Activated T-helper 17 cell treated with anti-CD3 and anti-CD28 coated beads, Interleukin-2, amount 50 U/mL, for 72 hours (primary cell): ENCODE results near the gene ASIC2. TPM values are rescaled to one million over a fixed set of nuclear protein-coding genes. Genes with fewer than 3 reads are reported as not detected.
A peak's percentile ranks its signal among the peaks of the same experiment; 100 is the strongest.

Experiments used
- ATAC-seq: fragments of 150-1000 bp; cut with Tn5 transposase; replicated peaks from 2 replicates; pipeline ENCODE4 v1.10.0; 2021; ENCODE audit warnings: mild to moderate bottlenecking, moderate library complexity
- H3K27ac Mint-ChIP-seq: one replicate; pipeline ENCODE4 v1.8.0; 2022; ENCODE audit warnings: mixed read lengths
- H3K27me3 Mint-ChIP-seq: one replicate; pipeline ENCODE4 v1.8.0; 2022; ENCODE audit warnings: mixed read lengths
- H3K36me3 Mint-ChIP-seq: one replicate; pipeline ENCODE4 v1.8.0; 2022; ENCODE audit warnings: low read depth, mild to moderate bottlenecking, mixed read lengths
- H3K4me1 Mint-ChIP-seq: one replicate; pipeline ENCODE4 v1.8.0; 2022; ENCODE audit warnings: mixed read lengths
- H3K4me3 Mint-ChIP-seq: one replicate; pipeline ENCODE4 v1.8.0; 2022; ENCODE audit warnings: mild to moderate bottlenecking, mixed read lengths
- H3K9me3 Mint-ChIP-seq: one replicate; pipeline ENCODE4 v1.8.0; 2022; ENCODE audit warnings: mixed read lengths
- total RNA-seq, 2 donors: library from RNA; stranded (reverse); gene quantifications; one replicate each; pipeline ENCODE4 v1.2.3, GENCODE V29; 2022

Gene ASIC2
- total RNA-seq, 2 donors from 2014 or later = not detected

DNA sequence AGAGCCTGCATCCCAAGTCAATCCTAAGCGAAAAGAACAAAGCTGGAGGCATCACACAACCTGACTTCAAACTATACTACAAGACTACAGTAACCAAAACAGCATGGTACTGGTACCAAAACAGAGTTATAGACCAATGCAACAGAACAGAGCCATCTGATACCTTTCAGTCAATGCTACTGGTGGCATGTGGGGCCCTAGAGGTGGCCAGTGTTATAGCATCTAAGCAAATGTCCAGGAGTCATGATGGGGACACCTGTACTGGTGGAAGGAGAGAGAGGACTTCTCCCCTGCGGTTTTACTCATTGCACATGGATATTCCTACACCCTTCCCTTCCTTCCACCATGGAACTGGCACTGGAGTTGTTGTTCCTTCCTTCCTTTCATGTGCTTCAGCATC is 6.0 kb upstream of the ASIC2 start:
- Mint-ChIP-seq H3K9me3 (peaks cover 3% of the 10 kb centered on the region), H3K4me1 (peaks cover 18% of the 10 kb centered on the region), H3K4me3 (no peak overlapping the region), H3K27ac (no peak overlapping the region), H3K36me3 (no peaks in the 10 kb centered on the region), H3K27me3 (peaks cover 33% of the 10 kb centered on the region)
- ATAC-seq = no peak

DNA sequence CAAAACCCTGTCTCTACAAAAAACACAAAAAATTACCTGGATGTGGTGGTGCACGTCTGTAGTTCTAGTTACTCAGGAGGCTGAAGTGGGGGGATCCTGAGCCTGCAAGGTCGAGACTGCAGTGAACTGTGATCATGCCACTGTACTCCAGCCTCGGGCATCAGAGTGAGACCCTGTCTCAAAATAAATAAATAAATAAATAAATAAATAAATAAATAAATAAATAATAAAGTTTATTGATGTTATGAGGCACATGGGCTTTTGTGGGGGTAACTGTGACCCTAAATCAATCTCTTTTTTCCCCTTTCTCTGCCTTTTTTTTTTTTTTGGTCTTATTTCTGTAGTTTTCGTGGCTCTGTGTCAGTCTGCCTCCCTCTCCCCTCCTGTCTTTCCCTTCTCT is 4.5 kb upstream of the ASIC2 start:
- Mint-ChIP-seq H3K4me3 (no peak overlapping the region), H3K4me1 (peaks cover 12% of the 10 kb centered on the region), H3K27ac (no peak overlapping the region), H3K9me3 (peaks cover 3% of the 10 kb centered on the region), H3K27me3 (peaks cover 38% of the 10 kb centered on the region), H3K36me3 (no peaks in the 10 kb centered on the region)
- no peak for ATAC-seq

DNA sequence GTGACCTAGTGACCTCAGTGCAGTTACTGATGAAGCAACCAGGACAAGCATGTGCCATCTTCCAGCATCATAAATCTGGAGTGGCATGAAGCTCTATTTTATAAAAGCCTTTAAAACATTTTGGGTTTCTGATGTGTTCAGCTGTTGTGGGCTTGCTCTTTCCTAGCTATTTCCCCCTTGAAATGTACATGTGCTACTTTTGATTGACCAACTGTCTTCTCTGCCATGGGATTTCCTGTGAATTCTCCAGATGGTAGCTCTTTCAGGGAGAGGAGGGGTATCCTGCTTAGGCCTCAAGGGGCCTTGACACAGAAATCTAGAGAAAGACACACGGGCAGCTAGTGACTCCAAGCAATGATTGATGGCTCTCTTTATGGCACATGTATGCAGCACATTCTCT is 1.9 kb upstream of the ASIC2 start:
- Mint-ChIP-seq H3K4me1 (peaks cover 7% of the 10 kb centered on the region), H3K36me3 (no peaks in the 10 kb centered on the region), H3K27ac (no peak overlapping the region), H3K9me3 (peaks cover 3% of the 10 kb centered on the region), H3K4me3 (no peak overlapping the region), H3K27me3 (peaks cover 44% of the 10 kb centered on the region)
- no peak for ATAC-seq

- H3K4me1 Mint-ChIP-seq = peaks cover 7% of the 10 kb centered on the region
- no peak overlapping the region for H3K27ac Mint-ChIP-seq
- no peaks in the 10 kb centered on the region for H3K9me3 Mint-ChIP-seq
- ATAC-seq = no peak
- H3K27me3 Mint-ChIP-seq = peaks cover 48% of the 10 kb centered on the region
- peak overlapping the region; percentile 27 for H3K4me3 Mint-ChIP-seq
- no peaks in the 10 kb centered on the region for H3K36me3 Mint-ChIP-seq
These were observed 704 bp downstream of the ASIC2 start for GRCh38 chr17:33292201-33292980.

- no peak for ATAC-seq
- H3K9me3 Mint-ChIP-seq = no peaks in the 10 kb centered on the region
- H3K27me3 Mint-ChIP-seq = peaks cover 48% of the 10 kb centered on the region
- peak overlapping the region; percentile 67 for H3K4me3 Mint-ChIP-seq
- no peak overlapping the region for H3K27ac Mint-ChIP-seq
- H3K36me3 Mint-ChIP-seq = no peaks in the 10 kb centered on the region
- H3K4me1 Mint-ChIP-seq = peaks cover 7% of the 10 kb centered on the region
These were observed 1.6 kb downstream of the ASIC2 start for GRCh38 chr17:33291248-33292200.

DNA sequence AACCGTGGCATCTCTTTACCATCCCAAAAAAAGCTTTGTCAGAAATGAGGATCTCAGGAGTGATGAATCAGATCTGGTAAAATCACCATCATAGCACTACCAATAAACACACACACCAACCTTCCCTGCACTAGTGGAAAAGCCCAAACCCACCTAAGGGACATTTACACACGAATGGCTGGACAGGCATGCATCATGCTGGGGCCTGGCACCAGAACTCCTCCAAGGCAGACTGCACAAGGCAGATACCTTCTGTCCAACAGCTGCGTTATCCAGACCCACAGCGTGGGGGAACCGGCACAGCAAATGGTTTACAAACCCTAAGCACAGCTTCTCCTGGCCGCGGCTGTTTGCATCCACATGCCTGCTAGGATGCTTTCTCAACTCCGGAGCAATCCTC is 2.8 kb downstream of the ASIC2 start:
- Mint-ChIP-seq H3K4me3 (no peak overlapping the region), H3K9me3 (no peaks in the 10 kb centered on the region), H3K36me3 (no peaks in the 10 kb centered on the region), H3K27ac (no peak overlapping the region), H3K27me3 (peaks cover 48% of the 10 kb centered on the region), H3K4me1 (peaks cover 7% of the 10 kb centered on the region)
- ATAC-seq = no peak

DNA sequence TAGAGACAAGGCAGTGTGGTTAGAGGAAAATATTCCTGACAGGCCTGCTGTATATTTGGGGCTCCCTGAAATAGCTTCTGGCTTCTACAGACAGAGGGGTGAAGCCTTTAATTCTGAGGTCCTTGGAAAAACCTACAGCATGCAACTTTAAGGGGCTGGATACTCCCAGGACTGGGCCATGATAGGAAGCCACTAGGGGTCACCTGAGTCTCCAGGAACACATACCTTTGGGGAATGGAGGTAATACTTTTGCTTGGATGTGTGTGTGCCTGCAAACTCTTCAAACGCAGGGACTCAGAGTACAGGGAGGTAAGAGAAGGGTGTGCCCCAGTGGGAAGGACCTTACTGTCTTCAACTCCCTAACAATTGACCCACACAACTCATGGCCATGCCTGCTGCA is 4.1 kb downstream of the ASIC2 start:
- no peaks in the 10 kb centered on the region for H3K9me3 Mint-ChIP-seq
- peaks cover 35% of the 10 kb centered on the region for H3K27me3 Mint-ChIP-seq
- no peak for ATAC-seq

DNA sequence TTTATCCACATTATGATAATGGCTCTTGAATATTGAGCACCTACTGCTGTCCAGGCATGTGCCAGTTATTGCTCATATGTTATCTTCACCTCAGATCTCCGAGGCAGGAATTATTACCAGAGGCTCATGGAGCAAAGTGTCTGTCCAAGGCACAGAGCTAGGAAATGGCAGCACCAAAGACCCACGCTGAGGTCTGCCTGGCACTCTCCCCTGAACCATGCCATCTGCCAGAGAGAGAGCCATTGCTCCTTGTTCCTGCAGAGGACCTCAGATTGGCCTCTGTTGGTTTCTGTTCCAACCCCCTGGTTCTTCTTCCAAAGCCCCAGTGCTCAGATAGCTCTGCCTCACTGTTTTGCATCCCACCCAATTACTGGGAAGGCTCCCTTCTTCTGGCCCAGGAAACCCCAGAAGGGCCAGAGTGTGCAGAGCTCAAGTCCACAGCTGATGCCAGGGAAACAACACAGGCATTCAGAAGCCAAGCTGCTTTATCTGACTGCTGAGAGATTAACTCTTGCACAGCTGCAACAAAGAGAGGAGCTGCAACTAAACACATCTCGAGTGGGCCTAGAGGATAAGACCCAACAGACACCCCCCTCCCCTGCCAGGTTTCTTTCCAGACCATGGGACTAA is 5.9 kb downstream of the ASIC2 start:
- H3K4me3 Mint-ChIP-seq = no peak overlapping the region
- H3K27ac Mint-ChIP-seq = no peak overlapping the region
- H3K9me3 Mint-ChIP-seq = no peaks in the 10 kb centered on the region
- ATAC-seq = no peak
- peaks cover 3% of the 10 kb centered on the region for H3K4me1 Mint-ChIP-seq
- H3K36me3 Mint-ChIP-seq = no peaks in the 10 kb centered on the region
- H3K27me3 Mint-ChIP-seq = peaks cover 28% of the 10 kb centered on the region

More for the DNA sequence above, 4.1 kb downstream of the ASIC2 start:
- H3K36me3 Mint-ChIP-seq = no peaks in the 10 kb centered on the region
- peaks cover 7% of the 10 kb centered on the region for H3K4me1 Mint-ChIP-seq
- no peak overlapping the region for H3K4me3 Mint-ChIP-seq
- no peak overlapping the region for H3K27ac Mint-ChIP-seq

DNA sequence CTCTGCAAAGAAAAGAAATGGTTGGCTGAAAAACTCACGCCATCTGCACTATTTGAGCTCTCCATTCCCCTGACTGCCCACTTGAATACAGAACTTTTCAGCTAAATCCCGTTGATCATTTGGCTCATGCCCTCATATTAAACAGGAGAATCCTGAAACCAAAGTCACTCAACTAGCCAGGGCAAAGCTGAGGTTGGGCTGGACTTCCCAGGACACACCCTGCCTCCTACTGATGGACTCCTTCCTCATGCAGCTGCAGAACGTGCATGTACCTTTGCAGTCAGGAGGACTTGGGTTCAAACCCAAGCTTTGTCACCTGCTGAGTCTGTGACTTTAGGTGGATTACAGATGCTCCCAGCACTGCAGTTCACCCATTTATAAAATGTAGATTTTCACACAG is 7.7 kb downstream of the ASIC2 start:
- no peaks in the 10 kb centered on the region for H3K36me3 Mint-ChIP-seq

DNA sequence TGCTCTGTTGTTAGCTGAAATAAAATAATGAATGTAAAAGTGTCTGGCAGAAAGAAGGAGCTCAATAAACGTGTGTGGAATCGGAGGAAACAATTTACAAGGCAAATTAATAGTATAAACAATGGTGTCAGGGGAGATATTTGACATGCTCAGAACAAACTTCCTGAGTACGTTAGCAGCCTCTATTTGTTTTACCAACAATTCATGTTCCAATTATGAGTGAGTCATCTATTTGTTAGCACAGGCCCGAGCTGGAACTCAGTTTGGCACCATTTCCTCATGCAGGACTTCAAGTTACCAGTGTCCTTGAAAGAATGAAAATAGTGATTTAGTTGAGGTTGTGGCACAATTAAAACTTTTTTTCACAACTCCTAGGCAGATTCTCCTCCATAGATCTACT is 9.1 kb downstream of the ASIC2 start:
- Mint-ChIP-seq H3K4me1 (no peaks in the 10 kb centered on the region), H3K4me3 (no peak overlapping the region), H3K36me3 (no peaks in the 10 kb centered on the region), H3K9me3 (no peaks in the 10 kb centered on the region), H3K27ac (no peak overlapping the region), H3K27me3 (peaks cover 15% of the 10 kb centered on the region)
- no peak for ATAC-seq

More for the DNA sequence above, 7.7 kb downstream of the ASIC2 start:
- Mint-ChIP-seq H3K27ac (no peak overlapping the region), H3K4me3 (no peak overlapping the region), H3K4me1 (no peaks in the 10 kb centered on the region), H3K27me3 (peaks cover 19% of the 10 kb centered on the region), H3K9me3 (no peaks in the 10 kb centered on the region)
- no peak for ATAC-seq

GRCh38 chr17:33280162-33280943 is 12.7 kb downstream of the ASIC2 start:
- no peak overlapping the region for H3K4me3 Mint-ChIP-seq
- H3K27ac Mint-ChIP-seq = no peak overlapping the region
- H3K9me3 Mint-ChIP-seq = no peaks in the 10 kb centered on the region
- H3K27me3 Mint-ChIP-seq = peaks cover 14% of the 10 kb centered on the region
- H3K36me3 Mint-ChIP-seq = no peaks in the 10 kb centered on the region
- ATAC-seq = no peak
- H3K4me1 Mint-ChIP-seq = no peaks in the 10 kb centered on the region

- Mint-ChIP-seq H3K27me3 (peaks cover 16% of the 10 kb centered on the region), H3K9me3 (no peaks in the 10 kb centered on the region), H3K4me3 (no peak overlapping the region), H3K4me1 (no peaks in the 10 kb centered on the region), H3K27ac (no peak overlapping the region), H3K36me3 (no peaks in the 10 kb centered on the region)
- no peak for ATAC-seq
These were observed 15.5 kb downstream of the ASIC2 start for GRCh38 chr17:33277436-33278100.

DNA sequence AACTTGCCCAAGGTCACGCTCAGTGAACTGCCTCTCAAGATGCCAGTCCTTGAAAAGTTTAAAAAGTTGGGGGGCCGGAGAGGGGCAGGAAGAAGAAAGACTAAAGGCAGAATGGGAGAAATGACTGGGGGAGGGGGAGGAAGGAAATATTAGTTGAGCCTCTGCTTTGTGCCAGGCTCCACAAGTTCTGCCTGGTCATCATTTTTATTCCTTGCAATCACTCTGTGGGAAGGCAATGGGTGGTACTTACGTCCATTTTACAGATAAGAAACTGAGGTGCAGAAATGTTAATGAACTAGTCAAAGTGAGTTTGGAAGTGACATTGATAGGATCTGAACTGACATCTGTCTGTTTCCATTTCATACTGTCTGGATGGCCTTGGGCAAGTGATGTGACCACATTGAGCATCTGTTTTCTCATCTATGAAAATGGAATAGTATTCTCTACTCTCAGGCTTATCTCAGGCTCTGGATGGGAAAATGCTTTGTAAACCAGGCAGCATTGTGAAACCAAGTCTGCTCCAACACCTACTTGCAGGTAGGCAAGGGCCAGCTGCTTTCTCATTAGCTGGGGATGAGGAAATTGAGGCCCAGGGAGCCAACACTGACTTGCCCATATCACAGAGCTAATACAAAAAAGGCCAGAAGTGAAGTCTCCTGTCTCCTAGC is 19.2 kb downstream of the ASIC2 start:
- H3K36me3 Mint-ChIP-seq = no peaks in the 10 kb centered on the region
- H3K4me3 Mint-ChIP-seq = no peak overlapping the region
- ATAC-seq = no peak
- H3K27ac Mint-ChIP-seq = no peak overlapping the region
- H3K4me1 Mint-ChIP-seq = no peaks in the 10 kb centered on the region
- no peaks in the 10 kb centered on the region for H3K9me3 Mint-ChIP-seq
- H3K27me3 Mint-ChIP-seq = peaks cover 13% of the 10 kb centered on the region
